HG03558 (cell line): Measurements from ENCODE around the gene ATXN7L3.
"Not testable (repeated sequence)": the region's sequence is repeated elsewhere in the genome, so short reads cannot be mapped to it uniquely, and the experiment has no call there.

ENCODE experiments used
- ATAC-seq: cut with Tn5 transposase; IDR thresholded peaks from one replicate; pipeline ENCODE4 v1.9.1; 2021; ENCODE audit warnings: moderate number of reproducible peaks; ENCODE audit not compliant: unreplicated experiment; ENCODE audit errors: extremely low read depth

Gene ATXN7L3, protein sequence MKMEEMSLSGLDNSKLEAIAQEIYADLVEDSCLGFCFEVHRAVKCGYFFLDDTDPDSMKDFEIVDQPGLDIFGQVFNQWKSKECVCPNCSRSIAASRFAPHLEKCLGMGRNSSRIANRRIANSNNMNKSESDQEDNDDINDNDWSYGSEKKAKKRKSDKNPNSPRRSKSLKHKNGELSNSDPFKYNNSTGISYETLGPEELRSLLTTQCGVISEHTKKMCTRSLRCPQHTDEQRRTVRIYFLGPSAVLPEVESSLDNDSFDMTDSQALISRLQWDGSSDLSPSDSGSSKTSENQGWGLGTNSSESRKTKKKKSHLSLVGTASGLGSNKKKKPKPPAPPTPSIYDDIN

DNA sequence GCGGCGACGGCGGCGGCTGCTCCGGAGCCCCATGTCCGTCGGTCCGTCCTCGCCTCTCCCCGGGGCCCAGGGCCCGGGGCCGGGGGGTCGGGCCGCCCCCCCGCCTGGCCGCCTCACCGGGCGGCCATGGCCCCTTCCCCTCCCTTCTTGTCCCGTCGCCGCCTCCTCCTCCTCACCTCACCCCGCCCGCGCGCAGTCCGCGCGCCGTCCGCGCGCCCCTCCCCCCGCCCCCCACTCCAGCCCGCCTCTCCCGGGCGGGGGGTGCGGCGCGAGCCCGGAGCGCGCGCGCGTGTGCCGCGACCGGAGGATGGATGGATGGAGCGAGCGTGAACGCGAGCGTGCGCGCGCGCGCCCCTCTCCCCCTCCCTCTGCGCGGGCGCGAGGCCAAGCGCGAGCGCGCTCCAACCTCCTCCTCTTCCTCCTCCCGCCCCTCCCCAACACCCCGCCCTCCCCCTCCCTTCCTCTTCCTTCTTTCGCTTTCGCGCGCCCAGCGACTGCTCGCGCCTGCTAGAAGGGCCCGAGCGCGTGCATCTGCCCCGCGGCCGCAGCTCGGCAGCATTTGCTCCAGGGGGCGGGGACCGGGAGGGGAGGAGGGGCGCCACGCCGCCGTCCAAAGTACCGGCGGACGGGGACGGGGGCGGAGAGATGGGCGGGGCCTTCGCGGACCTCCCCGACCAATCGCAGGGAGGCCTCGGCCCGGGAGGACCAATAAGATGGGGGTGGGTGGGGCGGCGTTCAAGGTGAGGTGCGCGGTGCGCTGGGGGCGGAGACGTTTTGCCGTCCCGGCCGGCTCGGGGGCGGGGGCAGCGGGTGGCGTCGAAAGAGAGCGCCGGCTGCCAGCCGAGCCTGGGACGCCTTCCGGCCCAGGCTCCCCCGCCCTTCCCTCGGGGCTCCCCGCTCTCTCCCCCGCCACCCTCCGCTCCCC is at the start of gene ATXN7L3:
ATXN7L3 (minus strand) TSS at position 332 of the 925 bp plus-strand sequence. CDS start 1,814 bp downstream, outside the sequence.
- ATAC-seq = no peak

DNA sequence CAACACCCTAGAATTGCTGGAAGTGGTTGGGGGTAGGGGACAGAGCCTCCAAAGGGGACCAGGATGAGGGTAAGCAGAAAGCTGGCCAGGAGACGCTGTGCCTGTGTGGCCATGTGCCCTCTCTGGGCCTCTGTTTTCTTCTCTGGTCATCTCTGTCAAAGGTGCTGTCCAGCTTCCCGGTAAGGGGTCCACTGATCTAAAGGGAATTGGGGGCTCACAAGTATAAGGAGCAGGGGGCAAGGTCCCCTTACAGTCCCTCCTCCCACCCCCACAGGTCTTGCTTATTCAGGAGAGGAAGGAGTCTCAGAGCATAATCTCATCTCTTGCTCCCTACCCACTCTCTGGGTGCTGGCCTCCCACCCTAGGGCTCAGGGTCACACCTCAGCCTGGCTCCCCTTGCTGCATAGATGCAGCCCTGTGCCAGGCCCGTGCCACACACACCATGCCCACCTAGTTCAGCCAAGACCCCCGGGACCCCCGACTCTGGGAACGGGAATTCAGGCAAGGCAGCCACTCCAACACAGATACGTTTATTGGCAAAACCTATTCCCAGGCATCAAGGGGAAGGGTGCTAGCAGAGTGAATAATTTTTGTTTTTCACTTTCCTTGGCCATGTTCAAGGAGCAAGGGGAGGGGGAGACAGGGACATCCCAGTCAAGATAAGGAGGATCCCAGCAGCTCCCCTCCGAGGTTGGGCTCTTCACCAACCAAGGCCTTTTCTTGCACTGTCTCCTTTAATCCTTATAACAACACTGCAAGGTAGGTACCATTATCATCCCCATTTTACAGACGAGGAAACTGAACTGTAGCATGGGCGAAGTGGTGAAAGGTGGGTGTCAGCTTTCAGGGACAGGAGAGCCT is 48.4 kb upstream of the ATXN7L3 start:
- no peak for ATAC-seq

DNA sequence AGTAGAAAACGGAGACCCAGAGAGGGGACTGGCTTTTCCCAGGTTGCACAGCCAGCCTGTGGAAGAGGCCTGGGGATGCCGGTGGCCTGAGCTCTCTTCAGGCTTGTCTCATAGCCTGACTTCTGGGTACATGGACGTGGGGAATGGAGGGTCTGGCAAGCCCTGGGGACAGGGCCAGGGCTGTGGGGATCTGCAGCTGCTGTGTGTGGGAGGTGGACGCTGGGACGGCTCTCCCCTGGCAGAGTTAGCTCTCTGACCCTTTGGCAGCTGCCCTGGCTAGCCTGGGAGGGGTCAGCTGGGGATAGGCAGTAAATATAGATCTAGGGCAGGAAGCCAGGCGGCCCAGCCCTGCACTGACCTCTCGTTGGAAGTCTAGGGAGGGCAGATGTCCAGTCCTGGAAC is 47.8 kb upstream of the ATXN7L3 start:
- ATAC-seq = no peak

DNA sequence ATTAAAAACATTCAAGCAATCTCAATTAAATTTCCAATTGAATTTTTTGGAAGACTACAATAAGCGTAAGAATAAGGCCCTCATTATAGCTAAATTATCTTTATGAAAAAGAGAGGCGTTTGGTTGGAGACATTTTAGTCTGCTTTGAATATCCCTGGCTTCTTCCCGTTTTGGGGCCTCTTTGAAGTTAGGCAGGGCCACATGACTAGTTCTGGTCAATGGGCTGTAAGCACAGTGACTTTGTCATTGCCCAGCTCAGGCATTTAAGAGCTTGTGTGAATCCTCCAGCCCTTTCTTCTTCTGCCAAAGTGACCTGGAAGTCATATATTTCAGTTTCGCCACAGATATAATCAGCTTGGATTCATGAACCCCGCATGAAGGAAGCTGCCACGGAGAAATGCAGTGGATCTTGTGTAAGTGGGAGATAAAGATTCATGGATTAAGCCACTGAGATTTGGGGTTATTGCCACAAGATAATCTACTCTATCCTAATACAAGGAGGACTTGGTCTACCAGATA is 41.5 kb upstream of the ATXN7L3 start:
- ATAC-seq = no peak

DNA sequence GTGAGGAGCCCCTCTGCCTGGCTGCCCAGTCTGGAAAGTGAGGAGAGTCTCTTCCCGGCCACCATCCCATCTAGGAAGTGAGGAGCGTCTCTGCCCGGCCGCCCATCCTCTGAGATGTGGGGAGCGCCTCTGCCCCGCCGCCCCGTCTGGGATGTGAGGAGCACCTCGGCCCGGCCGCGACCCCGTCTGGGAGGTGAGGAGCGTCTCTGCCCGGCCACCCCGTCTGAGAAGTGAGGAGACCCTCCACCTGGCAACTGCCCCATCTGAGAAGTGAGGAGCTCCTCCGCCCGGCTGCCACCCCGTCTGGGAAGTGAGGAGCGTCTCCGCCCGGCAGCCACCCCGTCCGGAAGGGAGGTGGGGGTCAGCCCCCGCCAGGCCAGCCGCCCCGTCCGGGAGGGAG is 38.2 kb upstream of the ATXN7L3 start:
- not testable (repeated sequence) for ATAC-seq

DNA sequence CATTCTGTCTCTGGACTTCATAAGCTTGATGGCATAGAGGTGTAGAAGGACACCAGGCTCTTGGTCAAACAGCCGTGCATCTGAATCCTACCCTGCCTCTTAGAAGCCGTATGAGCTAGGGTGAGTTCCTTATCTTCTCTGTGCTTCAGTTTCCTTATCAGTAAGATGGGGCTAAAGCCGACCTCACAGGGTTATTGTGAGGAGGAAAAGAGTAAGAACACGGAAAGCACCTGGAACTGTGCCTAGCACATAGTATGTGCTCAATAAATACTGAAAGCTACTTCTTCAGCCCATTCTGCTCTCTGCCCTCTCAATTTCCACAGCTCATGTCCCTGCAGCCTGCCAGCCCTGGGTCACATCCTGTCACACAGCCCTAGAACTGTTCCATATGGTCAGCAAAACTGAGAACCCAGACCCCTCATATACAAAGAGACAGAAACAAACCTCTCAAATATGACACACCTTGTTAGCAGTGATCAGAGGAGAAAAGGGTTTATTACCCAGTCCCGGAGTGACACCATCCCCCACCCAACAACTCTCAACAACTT is 36.8 kb upstream of the ATXN7L3 start:
- ATAC-seq = no peak

DNA sequence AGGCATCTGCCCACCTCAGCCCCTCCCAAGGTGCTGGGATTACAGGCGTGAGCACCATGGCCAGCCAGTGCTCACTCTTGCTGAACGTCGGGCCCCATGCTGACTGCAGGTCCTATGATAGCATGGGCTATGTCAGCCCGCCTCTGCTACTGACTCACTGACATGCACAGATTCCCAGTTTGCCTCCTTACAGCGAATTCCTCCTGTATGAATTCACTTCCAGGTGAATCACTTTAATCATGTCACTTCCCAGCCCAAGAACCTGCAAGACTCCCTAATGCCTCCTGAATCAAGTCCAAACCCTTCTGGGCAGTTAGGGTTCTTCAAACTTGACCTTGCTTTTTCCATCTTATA is 35.9 kb upstream of the ATXN7L3 start:
- no peak for ATAC-seq

DNA sequence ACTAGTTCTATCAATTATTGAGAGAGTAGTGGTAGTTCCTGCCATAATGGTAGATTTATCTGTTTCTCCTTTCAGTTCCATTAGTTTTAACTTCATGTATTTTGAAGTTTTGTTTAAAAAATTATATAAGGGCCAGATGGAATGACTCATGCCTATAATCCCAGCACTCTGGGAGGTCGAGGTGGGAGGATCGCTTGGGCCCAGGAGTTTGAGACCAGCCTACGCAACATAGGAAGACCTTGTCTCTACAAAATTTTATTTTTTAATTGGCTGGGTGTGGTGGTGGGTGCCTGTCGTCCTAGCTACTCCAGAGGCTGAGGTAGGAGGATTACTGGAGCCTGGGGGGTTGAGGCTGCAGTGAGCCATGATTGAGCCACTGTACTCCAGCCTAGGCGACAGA is 33.9 kb upstream of the ATXN7L3 start:
- ATAC-seq = no peak

DNA sequence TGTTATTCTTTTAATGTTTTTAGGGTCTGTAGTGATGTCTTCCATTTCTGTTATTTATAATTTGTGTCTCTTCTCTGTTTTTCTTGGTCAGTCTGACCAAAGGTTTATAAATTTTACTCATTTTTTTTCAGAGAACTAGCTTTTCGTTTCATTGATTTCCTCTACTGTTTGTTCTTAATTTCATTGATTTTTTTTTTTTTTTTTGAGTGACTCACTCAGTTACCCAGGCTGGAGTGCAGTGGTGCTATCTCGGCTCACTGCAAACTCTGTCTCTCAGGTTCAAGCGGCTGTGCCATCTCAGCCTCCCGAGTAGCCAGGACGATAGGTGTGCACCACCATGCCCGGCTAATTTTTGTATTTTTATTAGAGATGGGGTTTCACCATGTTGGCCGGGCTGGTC is 32.4 kb upstream of the ATXN7L3 start:
- ATAC-seq = no peak

DNA sequence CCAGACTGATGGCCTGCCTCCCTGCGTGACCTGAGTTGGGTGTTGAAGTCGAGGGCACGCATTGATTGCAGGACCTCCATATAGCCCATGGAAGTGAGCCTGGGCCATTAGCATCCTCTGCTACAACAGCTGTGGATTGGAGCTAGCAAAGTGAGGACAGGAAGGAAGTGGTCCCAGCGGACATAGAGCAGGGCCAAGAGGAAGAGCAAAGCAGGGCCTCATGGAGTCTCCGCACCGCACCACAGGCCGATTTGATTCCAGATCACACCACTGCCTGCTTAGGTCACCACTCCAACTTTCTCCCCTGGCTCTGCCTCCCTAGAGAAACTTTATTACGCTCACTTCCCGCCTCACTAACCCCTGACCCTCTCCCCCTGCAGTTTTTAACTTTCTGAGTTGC is 30.5 kb upstream of the ATXN7L3 start:
- ATAC-seq = no peak

DNA sequence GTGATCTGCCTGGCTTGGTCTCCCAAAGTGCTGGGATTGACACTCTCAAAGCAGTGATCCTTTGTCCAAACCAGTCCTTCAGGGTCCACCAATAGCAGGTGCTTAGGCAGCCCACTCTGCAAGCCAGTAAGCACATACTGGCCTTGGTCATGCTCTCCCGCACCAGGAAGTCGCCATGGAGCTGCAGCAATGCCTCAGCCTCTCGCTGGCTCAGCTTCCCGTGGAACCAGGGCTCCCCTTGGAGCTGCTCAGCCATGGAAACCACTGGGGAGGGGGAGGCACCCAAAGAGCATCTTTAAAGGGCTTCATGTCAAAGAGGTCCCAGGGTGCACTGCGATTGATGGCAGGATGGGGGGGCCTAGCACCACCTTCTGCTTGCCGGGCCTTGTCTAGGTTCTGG is 29.4 kb upstream of the ATXN7L3 start:
- ATAC-seq = no peak

DNA sequence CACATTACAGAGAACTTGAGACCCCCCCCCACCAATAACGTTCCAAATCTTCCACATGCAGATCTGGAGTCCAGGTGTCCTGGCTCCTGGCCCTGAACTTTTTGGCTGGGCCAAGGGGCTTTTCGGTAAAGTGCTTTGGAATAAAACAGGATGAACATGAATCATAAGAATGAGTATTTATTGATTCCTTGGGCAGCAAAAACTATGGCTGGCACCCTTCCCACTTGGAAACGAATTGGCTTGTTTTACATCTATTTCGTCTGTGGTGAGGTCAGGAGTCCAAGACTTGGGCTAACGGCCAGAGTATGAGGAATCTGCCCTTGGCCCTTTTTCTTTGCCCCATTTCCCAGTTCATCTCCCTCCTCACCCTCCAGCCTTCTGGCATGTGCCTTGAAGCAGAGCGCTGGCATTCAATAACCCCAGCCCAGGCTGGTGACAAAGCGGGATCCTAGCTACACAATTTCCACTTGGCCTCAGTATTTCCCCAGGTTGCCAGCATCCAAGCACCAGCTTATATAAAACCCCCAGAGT is 23.9 kb upstream of the ATXN7L3 start:
- ATAC-seq = no peak

DNA sequence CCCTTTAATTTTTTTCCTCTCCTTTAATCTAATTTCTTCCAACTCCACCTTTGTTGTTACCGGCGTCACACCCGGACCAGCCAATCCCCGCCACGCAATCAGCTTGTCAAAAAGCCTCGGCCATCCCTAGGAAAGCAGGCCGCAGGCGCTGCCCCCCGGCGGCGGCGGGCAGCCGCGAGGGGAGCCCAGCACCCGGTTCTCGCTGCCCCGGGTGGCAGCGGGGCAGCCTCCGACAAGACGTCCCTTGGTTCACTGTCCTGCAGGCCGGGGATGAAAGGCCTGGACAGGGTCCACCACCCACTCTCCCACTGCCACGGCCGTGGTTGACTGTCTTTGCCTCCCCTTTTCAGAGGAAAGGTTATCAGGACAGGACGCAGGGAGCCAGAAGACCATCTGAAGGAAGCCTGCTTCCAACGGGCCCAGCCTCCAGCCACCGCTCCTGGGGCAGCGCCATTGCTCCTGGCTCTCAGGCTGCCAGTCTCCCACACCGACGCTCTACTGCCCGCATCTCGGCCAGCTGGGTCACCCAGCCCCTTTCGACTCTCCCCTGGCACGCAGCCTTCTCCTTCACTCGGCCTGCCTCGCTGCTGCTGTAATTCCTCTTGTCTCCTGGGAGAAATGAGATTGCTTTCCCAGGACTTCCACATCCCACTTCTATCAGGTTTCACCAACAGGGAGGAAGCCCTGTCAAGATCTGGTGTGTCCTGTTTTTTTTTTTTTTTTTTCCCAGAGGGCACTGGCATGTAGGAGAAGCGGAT is 22.6 kb upstream of the ATXN7L3 start:
- ATAC-seq = no peak

DNA sequence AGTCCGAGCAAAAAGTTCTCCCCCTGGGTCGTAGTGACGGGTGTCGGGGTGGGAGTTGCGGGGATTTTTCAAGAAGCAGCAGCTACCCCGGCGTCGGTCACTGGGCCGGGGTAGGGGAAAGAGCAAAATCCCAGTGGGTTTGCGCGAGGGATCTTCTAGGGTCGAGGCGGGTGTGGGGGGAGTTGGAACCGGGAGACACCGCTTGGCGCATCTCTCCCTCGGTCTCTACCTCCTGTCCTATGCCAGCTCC is 22.1 kb upstream of the ATXN7L3 start:
- ATAC-seq = no peak

DNA sequence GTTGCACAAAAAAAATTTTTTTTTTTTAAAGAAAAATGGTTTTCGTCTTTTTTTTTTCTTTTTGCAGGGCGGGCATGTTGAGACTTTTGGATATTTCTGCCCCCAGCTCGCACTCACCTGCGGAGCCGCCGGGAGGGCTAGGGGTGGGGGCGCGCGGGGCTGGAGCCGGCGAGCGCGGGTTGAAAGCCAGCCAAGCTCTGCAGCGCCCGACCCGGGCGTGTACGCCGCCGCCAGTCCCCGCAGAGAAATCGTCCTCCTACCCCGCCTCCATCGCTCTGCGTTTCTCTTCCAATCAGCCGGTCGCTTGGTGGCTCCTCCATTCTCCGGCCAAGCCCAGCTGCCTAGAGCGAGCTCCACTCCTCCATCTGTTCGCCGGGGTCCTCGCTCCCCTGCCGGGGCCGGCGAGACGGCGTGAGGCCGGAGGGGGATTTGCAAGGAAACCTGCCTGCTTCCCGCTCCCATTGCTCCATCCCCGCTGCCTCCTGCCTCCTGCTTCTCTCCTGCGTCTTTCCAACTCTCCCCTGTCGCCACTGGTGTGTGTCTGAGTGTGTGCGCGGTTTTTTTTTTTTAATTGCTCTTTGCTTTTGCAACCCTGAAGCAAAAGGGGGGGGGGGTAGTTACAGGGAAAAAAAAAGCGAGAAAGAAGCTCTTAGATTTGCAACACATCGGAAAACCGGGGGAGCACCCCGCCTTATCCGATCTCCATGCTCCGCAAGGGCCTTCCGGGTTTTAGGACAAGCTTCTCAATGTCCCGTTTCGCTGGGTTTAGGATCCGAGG is 21.6 kb upstream of the ATXN7L3 start:
- no peak for ATAC-seq

DNA sequence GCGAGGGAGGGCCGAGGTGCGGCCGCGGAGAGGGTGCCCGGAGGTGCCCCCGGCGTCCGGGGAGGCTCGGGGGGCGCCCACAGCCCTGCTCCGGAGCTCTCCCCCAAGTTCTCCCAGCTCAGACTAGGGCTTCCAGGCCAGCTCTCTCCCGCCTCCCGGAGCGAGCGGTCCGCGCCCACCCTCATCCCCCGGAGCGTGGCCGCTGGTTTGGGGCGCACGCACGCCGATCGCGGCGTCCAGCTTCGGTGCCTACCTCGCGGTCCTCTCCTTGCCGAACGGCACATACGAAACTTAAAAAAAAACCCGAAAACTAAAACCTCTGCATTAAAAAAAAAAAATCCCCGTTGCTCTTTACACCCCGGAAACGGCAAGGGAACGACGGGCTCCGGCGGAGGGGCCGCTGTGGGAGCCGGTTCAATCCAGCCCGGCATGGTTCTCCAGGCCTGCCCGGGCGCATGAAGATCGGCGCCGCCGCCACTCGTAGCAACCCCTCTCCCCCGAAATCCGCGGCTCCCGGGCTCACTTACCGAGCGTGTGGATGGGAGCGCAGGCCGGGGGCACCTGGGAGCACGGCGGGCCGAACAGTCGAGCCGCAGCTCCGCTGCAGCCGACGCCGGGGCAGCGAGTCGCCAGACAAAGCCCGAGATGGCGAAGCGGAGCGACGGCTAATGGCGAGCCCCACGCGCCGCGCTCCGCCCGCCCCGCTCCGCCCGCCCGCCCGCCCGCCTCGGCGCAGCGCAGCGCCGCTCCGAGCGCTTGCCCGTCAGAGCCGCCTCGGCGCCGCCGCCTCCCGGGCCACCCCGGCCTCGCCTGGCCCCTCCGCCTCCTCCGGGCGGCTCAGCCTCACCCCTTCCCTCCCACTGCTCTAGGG is 20.8 kb upstream of the ATXN7L3 start:
- ATAC-seq = no peak

DNA sequence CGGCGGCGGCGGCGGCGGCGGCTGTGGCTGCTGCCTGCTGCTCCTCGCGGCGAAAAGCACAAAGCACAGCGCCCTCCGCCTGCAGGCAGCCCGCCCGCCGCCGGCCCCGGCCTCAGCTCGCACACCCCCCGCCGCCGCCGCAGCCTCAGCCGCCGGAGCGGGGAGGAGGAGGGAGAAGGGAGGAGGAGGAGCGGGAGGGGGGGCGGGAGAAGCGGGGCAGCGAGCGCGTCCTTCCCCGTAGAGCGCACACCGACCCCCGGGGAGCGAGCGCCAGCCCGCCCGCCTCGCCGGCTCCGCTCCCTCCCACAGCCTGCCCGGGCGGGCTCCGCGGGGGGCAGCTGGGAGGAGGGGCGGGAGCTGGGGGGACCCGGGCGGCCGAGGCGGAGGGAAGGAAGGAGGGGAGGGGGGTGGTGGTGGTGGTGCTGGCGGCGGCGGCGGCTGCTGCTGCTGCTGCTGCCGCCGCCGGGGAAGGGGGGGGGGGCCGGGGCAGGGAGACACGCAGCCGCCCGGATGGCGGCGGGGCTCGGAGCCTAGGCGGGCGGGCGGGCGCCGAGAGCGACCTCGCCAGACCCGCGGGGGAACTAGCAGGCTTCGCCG is 20.0 kb upstream of the ATXN7L3 start, which contains the start of gene UBTF:
UBTF (minus strand) TSS at position 60 of the 597 bp plus-strand sequence. CDS start 1,446 bp downstream, outside the sequence.
- no peak for ATAC-seq
